GM21423 (cell line): ENCODE results near the gene RASSF1.

Experiments
- ATAC-seq: cut with Tn5 transposase; IDR thresholded peaks from one replicate; pipeline ENCODE4 v1.9.1; 2021; ENCODE audit warnings: mild to moderate bottlenecking, moderate library complexity; ENCODE audit not compliant: unreplicated experiment

RASSF1 gene

DNA sequence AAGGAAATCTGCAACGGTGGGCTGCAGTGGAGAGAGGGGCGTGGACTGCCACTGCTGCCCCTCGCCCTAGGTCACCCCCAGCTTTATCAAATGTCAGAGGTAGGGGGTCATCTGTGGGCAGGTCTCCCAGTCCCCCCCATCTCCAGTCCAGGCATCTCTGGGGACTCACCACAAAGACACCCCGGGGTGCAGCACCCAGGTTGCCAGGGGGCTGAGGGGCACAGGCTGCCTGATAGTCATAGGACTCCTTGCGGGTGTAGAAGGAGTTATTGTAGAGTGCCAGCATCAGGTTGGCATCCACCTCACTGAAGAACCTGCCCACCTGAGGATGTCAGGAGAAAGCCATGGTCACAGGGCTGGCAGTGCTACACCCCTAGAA, 25.2 kb upstream of the RASSF1 start:
- no peak for ATAC-seq

GRCh38 chr3:50365080-50365841, 24.6 kb upstream of the RASSF1 start:
- ATAC-seq: peak; percentile 93

DNA sequence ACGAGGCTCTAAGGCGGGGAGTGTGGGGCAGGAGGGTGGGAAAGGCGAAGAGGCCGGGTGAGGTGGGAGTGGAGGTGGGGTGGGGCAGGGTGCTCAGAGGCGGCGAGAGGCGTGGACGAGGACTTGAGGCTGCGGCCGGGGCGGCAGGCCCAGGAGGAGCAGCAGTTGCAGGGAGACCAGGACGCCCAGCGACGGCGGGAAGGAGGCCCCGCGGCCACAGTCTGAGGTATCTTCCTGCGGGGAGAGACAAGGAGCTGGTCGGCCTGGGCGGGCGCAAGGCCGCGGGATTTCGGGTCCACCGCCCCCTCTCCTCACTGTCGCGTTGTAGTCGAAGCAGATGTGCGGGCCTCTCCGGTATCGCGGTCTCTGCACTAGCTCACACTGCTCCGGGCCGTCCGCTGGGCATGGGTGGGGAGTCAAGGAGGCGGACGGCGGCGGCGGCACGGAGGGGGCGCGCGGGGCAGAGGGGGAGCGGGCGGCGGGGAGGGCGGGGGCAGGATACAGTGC, 24.0 kb upstream of the RASSF1 start:
- ATAC-seq: peak; percentile 11

GRCh38 chr3:50359760-50360110, 19.1 kb upstream of the RASSF1 start:
- ATAC-seq: no peak

DNA sequence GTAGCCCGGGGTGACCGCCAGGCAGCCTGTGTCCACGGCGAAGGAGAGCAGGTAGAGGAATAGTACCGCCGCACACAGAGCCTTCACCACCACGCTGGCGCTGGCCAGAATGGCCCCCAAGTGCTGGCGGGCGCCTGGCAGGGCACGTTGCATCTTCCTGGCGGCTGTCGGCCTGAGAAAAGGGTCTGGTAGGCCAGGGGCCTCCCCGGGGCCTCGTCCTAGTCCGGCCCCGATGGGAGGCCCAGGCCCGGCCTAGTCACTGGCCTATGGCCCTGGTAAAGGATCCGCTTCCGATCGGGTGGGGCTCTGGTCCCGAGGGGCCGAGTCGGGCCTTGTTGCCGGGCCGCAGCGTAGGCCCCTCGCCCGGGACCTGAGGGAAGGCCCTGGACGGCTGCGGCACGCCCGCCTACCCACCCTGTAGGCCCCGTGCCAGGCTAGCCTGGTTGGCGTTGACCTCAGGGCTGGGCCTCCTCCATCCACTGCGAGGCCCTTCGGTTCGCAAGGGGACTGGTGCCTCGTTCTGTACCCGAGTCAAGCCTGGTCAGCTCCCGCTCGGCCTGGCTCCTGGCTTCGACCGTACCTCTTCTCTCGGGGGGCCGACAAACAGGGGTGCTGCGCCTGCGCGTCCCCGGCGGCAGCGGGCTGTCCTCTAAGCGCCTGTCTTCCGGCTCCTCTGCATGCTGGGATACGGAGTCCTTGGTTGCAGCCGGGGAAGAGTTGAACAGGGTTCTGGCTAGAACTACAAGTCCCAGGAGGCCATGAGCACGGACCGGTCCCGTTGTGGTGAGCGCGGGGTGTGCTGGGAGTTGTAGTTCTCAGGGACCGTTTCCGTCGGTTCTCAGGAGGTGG, 18.5 kb upstream of the RASSF1 start, which contains the start of gene TMEM115:
Gene TMEM115 (minus strand): TSS at position 611 of the 849 bp plus-strand sequence. CDS start 458 bp downstream, at position 153.
- peak; percentile 99 for ATAC-seq

DNA sequence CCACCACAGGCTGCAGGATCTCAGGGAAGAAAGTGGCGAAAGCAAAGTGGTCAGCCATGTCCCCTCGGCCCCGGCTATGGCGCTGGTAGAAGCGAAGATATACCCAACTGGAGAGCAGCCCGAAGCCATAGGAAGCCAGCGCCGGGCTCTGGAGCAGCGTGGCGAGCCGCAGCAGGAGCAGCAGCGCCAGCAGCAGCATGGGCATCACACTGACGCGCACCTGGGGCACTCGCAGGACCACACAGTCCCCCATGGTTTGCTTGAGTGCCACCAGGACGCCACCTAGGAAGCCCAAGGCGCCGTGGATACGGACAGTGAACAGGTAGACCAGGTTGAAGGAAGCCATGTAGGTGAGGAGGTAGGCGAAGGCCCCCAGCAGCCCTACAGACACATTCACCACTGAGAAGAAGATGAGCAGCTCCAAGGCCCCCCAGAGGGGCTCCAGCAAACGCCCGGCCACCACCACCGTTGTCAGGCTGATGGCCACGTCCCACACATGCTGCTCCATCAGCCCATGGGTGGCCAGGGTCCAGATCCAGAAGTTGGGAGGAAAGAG, 17.8 kb upstream of the RASSF1 start:
- ATAC-seq: no peak

DNA sequence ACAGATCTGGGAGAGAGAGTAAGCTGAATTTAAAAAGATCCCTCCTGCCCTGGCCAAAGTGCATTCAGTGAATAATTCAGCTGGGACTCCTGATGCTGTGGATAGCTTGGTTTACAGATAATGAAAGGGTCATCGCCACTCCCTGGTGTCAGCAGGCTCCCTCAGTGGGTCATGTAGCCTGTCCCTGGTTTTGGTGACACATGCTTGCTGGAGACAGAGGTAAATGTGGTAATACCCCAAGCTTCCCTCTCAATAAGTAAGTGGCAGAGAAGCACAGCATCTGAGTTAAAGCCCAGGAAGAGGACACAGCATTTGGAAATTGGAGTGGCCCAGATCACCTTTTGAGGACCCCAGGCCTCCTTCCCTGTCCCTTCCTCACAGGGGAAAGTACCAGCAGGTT, 16.8 kb upstream of the RASSF1 start:
- ATAC-seq: no peak

- ATAC-seq: no peak
Measured at GRCh38 chr3:50356553-50356952, 15.9 kb upstream of the RASSF1 start.

- ATAC-seq: no peak
Measured at GRCh38 chr3:50355829-50356552, 15.4 kb upstream of the RASSF1 start.

- no peak for ATAC-seq
Measured at GRCh38 chr3:50354850-50355249, 14.2 kb upstream of the RASSF1 start.

DNA sequence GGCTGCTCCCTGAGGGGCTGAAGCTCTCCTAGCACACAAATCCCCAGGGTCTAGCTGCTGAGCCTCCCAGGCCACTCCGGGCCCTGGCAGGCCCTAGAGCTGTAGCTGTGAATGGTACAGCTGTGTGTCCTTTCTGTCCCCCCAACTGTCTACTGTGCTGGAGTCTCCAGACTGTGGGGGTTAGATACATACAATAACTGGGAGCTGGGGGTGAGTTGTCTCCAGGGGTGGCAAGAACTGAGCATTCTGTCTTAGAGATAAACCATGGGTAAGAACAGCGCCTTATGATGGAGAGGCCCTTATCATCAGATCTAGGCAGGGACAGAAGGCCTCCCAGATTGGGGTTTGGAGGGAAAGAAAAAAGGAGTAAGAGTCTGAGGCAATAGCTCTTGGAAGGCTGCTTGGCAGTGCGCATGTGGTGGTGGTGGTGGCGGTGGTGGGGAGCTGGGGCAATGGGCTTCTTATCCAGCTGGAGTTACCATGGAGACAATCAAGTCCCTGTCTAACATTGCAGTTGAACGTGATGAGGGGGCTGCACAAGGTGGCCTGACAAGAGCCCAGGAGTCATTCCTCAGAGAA, 13.6 kb upstream of the RASSF1 start:
- no peak for ATAC-seq

- ATAC-seq: no peak
Measured at GRCh38 chr3:50353245-50354004, 12.8 kb upstream of the RASSF1 start.

- no peak for ATAC-seq
Measured at GRCh38 chr3:50352781-50353180, 12.1 kb upstream of the RASSF1 start.

DNA sequence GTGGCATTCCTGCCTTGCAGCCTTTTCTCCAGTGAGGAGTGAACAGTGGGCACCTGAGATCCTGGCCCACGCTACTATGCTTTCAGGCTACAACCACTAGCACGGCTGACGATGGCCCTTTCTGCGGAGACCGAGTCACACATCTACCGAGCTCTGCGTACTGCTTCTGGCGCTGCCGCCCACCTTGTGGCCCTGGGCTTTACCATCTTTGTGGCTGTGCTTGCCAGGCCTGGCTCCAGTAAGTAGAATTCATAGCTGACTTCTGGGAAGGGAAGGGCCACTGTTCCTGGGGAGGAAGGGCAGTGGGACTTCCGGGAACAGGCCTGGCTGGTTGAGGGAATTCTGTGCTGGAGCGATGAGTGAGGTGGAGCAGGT, 10.7 kb upstream of the RASSF1 start:
- no peak for ATAC-seq

DNA sequence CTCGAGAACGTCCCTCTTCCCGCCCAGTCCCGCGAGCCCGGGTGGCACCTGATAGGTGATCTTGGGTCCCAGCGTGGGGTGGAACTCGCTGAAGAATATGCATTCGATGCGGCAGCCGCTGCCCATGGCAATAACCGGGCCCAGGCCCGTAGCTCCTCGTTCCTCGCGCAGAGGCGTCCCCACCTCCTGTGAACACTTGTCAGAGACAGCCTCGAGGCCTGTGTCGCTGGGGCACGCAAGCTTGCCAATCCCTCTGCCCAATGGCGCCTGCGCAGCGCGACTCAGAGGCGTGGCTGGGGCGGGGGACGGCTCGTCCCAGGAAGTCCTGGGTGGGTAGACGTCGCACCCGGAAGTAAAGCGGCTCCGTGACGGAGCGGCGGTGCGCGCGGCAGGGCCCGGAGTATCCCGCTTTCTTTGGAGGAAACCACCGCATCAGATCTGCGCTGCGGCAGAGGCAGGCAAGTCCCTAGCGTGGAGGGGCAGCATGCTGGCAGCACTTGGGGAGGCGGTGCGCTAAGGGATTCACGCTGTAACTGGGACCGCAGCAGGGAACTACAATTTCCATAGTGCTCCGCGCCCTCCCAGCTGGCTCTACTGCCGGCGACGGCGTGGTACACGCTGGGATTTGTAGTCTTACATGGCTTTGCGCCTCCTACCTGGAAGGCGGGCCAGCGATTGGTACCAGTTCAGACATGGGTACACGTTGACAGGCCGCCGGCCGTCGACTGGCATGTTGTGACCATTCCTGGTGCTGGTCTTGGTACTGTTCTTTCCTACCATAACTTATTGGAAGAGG, 10.1 kb upstream of the RASSF1 start, which contains the start of the genes CYB561D2 and NPRL2:
Gene CYB561D2 (plus strand): TSS at position 336 of the 796 bp plus-strand sequence. CDS start 572 bp downstream, outside the sequence.
Gene NPRL2 (minus strand): TSS at position 249 of the 796 bp plus-strand sequence. CDS start 123 bp downstream, at position 126.
- ATAC-seq: peak; percentile 84

DNA sequence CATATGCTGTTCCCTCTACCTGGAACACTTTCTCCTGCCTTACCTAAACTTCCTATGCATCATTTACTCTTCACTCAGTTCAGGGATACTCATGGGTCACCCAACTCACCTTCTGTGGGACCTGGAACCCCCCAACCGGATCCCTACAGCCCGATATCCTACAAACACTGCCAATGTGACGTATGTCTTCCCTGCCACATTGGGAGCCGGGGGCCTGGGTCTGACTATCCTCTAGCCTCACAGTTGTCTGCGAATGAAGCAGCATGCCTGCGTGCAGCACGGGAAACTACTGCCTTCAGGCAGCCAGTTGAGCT, 9.5 kb upstream of the RASSF1 start:
- ATAC-seq: no peak

GRCh38 chr3:50347187-50347813, 6.7 kb upstream of the RASSF1 start:
- no peak for ATAC-seq

DNA sequence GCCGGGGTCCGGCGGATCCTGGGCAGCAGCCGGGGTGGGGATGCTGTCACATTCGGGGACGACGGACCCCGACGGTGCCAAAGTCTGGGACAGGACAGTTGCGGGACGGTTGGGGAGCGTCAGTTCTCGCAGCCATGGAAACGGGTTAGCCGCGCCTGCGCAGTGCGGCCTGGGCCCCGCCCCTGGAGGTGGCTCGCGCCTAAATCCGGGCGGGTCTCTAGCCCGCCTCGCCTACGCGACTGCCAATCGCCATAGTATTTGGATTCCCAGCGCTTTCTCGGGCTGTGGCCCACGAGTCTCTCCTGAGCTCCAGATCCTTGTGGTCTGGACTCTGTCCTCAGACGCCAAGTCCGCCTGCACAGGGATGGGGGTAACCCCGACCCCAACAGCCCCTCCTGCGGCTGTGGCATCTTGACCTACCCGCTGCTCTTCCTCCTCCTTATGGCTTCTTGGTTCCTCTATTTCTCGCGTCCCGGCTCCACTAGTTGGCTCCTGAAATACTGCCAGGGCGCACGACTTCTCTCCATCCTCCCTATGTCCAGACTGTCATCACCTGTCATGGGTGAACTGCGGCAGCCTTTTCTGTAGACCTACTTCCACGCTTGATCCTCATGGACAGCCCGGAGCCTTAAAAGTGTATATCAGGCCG, 5.1 kb upstream of the RASSF1 start, which contains the start of gene ZMYND10:
Gene ZMYND10 (minus strand): TSS at position 147 of the 649 bp plus-strand sequence. CDS start 153 bp downstream, outside the sequence.
- ATAC-seq: no peak
